HG02571 (cell line): Measurements from ENCODE around the gene AGTRAP.

Experiments used
- ATAC-seq: cut with Tn5 transposase; IDR thresholded peaks from one replicate; pipeline ENCODE4 v1.9.1; 2021; ENCODE audit warnings: mild to moderate bottlenecking, moderate library complexity; ENCODE audit not compliant: unreplicated experiment

AGTRAP gene

GRCh38 chr1:11731691-11732283 lies 4.1 kb upstream of the AGTRAP start:
- ATAC-seq, result no peak

DNA sequence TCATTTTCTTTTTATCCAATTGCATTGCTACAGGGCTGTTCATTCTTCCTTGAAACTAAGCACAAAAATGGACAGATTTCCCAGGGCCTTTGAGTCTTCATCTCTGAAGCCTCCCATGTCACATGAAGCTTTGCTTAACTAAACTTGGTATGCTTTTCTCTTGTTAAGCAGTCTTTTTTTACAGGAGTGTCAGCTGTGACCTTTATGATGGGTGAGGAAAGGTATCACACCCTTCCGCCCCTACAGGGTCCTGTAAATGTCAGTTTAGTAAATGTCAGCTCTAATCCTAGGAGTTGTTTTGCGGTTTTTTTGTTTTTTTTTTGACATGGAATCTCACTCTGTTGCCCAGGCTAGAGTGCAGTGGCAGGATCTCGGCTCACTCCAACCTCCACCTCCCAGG lies 2.6 kb upstream of the AGTRAP start:
- ATAC-seq, result no peak

GRCh38 chr1:11735531-11735853 lies 444 bp upstream of the AGTRAP start:
- no peak for ATAC-seq

GRCh38 chr1:11736746-11737639 lies 1.1 kb downstream of the AGTRAP start:
- ATAC-seq, result no peak

DNA sequence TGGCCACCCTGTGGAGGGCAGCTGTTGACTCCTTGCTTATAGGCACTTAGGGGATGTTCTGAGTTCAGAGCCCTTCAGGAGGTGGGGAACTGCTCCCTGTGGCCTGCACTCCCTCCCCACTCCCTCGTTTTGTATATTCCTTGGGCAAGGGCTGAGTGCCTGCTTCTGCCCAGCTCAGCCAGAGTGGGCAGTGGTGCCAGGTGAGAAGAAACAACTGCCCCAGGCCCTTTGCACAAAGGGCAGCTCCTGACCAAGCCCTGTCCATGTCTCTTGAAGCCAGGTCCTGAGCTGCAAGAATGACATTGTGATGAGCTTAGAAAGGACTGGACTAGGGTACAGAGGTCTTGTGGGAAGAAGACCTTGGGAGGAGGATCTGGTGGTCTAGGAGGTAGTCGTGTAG lies 2.2 kb downstream of the AGTRAP start:
- no peak for ATAC-seq

DNA sequence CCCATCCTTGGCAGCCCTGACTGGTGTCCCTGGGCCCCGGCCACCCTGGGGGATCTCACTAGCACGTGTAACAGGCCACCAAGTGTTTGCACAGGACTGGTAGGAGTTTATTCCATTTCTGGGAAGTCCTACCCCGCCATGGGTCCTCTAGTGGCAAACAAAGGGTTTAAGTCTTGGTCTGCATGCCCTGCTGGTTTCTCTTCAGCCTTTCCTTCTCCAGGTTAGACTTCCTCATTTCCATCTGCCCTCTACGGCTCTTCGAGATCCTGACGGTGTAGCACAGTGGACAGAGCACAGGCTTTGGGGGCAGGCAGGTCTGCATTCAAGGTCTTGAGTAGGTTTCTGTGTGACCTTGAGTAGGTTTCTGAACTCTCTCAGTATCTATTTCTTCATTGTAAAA lies 2.8 kb downstream of the AGTRAP start:
- no peak for ATAC-seq

DNA sequence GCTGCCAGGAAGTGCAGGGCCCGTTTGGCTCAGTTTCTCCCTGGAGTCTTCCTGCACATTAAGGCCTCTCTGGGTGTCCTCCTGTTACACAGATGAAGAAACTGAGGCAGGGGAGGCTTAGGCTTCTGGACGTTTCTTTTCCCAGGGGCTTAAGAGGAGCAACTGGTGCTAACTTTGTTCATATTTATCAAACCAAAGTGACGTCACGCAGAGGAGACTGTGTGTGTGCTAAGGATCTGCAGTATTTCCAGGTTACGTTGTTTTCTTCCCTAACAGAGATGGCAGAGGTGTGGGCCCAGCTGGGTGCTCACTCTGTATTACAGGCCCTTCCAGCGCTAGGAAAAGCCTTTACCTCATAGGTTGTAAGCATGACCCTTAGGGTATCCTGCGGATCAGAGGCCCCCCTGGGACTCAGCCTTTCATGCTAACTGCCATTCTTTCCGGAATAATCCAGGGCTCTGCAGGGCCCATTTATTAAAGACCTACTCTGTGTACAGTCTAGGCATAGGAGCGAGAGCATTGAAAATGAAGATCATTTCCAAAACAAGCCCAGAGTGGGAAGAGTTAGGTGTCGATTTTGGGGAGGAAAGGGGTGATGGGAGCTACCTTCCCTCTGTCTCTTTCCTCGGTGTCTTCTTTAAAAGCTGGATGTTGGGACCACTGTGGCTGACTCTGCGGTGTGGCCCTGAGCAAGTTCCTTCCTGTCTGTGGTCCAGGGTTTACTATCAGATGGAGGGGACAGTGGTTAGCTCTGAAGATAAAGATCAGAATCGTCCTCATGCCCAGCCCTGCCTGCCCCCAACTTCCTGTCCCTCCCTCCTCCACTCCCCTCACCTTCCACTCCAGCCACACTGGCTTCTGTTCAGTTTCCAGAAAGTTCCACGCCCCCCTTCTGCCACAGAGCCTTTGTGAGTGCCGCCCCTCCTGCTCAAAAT lies 4.6 kb downstream of the AGTRAP start:
- ATAC-seq, result no peak

- no peak for ATAC-seq
Observed at GRCh38 chr1:11741482-11741881, 5.5 kb downstream of the AGTRAP start.

DNA sequence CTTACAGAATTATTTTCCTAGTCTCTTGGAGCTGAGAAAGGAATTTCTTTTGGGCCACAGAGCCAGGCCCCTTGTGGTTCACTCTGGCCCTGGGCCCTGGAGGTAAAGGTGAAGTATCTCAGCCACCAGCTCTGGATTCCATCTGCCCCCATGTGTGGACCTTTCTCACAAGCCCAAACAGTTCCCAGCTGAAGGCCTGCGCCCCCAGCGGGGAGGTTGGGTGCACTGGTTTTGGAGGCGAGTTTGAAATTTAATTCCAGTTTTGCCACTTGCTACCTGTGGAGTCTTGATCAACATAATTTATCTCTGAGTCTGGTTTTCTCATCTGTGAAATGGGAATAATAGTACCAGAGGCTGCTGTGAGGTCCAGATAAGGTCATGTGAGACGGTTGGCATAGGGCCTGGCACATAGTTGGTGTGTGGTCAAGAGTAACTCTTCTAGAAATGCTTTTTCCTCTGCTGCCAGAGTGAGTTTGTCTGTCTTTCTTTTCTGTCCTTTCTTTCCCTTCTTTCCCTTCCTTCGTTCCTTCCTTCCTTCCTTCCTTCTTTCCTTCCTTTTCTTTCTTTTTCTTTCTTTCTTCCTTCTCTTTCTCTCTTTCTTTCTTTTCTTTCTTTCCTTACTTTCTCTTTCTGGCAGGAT lies 6.1 kb downstream of the AGTRAP start:
- no peak for ATAC-seq

DNA sequence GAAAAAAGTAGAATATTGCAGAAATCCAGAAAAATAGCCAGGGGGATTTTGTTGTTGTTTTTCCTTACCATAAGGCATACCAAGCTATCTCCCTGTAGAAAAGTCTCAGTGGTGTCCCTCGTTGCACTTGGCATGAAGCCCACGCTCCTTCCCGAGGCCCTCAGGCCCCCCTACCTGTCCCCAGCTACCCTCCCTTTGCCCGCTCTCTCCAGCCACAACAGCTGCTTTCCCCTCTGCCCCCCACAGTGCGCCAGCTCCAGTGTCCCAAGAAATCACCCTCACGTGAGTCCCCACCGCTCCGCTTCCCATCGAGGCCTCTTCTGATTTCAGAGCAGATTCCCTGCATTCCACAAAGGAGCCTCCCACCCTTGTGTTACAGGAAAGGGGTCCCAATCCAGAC lies 8.4 kb downstream of the AGTRAP start:
- no peak for ATAC-seq

- ATAC-seq, result no peak
Observed at GRCh38 chr1:11746092-11746491, 10.2 kb downstream of the AGTRAP start.

- no peak for ATAC-seq
Observed at GRCh38 chr1:11746795-11747487, 11.0 kb downstream of the AGTRAP start.

DNA sequence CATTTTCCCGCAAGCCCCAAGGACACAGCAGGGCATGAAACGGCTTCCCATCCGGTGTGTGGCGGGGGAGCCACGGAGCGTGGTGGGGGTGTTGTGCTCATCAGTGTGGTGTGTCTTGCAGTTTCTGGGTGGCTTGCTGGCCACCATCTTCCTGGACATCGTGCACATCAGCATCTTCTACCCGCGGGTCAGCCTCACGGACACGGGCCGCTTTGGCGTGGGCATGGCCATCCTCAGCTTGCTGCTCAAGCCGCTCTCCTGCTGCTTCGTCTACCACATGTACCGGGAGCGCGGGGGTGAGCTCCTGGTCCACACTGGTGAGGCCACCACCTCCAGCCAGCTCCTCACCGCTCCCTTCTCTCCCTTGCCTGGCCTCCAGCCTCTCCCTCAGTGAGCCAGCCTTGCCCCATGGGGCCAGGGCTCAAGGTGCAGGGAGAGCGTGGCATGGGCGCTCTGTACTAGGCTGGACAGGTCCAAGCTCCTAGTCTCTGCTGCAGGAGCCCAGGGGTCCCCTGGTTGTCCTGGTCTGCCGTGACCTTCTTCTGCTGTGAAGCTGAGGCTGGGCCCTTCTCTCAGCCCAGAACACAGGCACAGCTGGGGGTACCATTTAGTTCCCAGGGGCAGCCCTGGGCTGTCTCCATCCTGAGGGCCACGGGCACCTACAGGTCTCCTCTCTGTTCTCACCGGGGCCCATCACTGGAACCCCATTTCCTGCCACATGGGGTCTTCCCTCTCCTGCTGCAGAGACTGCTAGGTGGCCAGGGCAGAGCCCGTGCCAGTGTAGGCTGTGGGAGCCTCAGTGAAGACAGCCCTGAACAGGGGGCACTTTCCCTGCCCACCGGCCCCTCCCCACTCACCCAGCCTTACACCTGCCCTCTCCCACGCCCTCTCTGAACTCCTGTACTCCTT lies 12.6 kb downstream of the AGTRAP start:
- no peak for ATAC-seq

DNA sequence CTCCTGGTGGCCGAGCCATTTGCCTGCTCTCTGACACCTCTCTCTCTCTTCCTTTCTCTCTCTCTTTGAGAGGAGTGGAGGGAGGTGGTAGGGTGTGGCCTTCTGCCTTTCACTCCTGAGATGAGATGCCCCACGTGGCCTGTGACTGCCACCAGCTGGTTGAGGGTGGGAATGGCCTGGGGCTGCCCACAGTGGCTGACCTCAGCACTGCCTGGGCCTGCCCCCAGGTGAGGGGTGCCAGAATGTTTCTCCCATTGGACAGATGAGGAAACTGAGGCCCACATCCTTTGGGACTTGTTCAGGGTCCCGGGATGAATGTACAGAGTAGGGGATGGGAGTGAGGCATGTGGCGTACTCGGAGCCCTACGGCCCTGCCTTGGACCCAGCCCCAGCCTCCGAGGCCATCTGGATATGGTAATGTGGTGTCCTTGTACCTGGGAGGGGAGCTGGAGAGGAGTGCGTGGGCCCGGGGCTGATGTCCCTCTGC lies 13.3 kb downstream of the AGTRAP start:
- no peak for ATAC-seq

GRCh38 chr1:11749996-11750395 lies 14.1 kb downstream of the AGTRAP start:
- no peak for ATAC-seq

- no peak for ATAC-seq
Observed at GRCh38 chr1:11751087-11751486, 15.2 kb downstream of the AGTRAP start.

DNA sequence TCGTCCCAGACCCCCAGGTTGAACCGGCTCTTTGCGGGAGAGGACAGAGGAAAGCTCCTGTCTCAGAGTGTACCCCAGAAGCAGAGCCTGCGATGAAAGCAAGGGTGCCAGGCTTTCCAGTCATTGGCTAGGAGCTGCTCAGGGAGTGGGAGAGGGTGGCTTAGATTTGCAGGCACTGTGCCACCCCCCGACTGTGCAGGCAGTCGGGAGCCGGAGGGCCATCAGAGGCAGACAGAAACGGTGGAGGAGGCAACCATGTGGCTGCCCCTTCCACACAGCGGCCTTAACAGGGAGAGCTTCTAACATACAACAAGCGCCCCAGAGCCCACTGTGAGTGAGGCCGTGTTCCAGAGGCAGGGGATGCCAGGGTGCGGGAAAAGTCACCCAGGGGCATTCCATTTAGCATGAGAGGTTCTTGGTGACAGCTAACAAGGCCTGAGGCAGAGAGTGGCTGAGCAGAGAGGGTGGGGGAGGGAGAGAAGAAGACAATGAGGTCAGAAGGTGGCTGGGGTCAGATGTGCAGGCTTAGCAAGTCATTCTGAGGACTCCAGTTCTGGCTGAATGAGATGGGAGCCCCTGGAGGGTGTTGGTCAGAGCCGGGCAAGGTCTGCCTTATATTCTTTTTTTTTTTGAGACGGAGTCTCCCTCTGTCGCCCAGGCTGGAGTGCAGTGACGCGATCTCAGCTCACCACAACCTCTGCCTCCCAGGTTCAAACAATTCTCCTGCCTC lies 16.6 kb downstream of the AGTRAP start:
- ATAC-seq, result no peak

- ATAC-seq, result no peak
Observed at GRCh38 chr1:11753555-11754208, 17.7 kb downstream of the AGTRAP start.
